Astrocyte (in vitro differentiated cells and primary cell): ENCODE measurements around the gene SOX13. TPM values are rescaled to one million over a fixed set of nuclear protein-coding genes. Genes with fewer than 3 reads are reported as not detected.

Experiments used
- DNase-seq: peaks from one replicate; pipeline ENCODE4 v3.0.0-alpha.2; 2010; ENCODE audit warnings: low read depth
- FAIRE-seq: peaks from 2 replicates; lab custom pipeline; 2011; peaks lifted over from hg19 to GRCh38; lab: Jason Lieb, UNC
- H2AFZ ChIP-seq: 2 replicates; pipeline ENCODE4 v1.6.0; 2012; ENCODE audit warnings: low read depth, low read length, inconsistent platforms
- H3K27ac ChIP-seq: 2 replicates; pipeline ENCODE4 v1.5.1; 2011; ENCODE audit warnings: low read depth, low read length, inconsistent platforms
- H3K27me3 ChIP-seq: 2 replicates; pipeline ENCODE4 v1.6.0; 2011; ENCODE audit warnings: low read length, inconsistent platforms; ENCODE audit not compliant: insufficient read depth
- H3K36me3 ChIP-seq: 2 replicates; pipeline ENCODE4 v1.5.1; 2011; ENCODE audit warnings: low read length, inconsistent platforms; ENCODE audit not compliant: insufficient read depth
- H3K4me1 ChIP-seq: 2 replicates; pipeline ENCODE4 v1.5.1; 2011; ENCODE audit warnings: low read length, inconsistent platforms; ENCODE audit not compliant: insufficient read depth
- H3K4me2 ChIP-seq: 2 replicates; pipeline ENCODE4 v1.6.0; 2012; ENCODE audit warnings: low read length, inconsistent platforms
- H3K4me3 ChIP-seq: 2 replicates; pipeline ENCODE4 v1.5.1; 2011; ENCODE audit warnings: low read depth, mild to moderate bottlenecking, low read length, inconsistent platforms; ENCODE audit not compliant: insufficient read depth
- H3K79me2 ChIP-seq: 2 replicates; pipeline ENCODE4 v1.6.0; 2012; ENCODE audit warnings: mild to moderate bottlenecking, low read length, inconsistent platforms; ENCODE audit not compliant: insufficient read depth
- H3K9ac ChIP-seq: 2 replicates; pipeline ENCODE4 v1.6.0; 2012; ENCODE audit warnings: mild to moderate bottlenecking, low read length, inconsistent platforms
- H3K9me3 ChIP-seq: 2 replicates; pipeline ENCODE4 v1.5.1; 2012; ENCODE audit warnings: low read depth, mild to moderate bottlenecking, low read length, inconsistent platforms; ENCODE audit not compliant: insufficient read depth
- H4K20me1 ChIP-seq: 2 replicates; pipeline ENCODE4 v1.6.0; 2012; ENCODE audit warnings: low read length, inconsistent platforms; ENCODE audit not compliant: insufficient read depth
- H3K27ac Mint-ChIP-seq: one replicate; pipeline ENCODE4 v1.8.0; 2021; ENCODE audit warnings: mild to moderate bottlenecking, mixed read lengths; ENCODE audit not compliant: unreplicated experiment
- H3K27me3 Mint-ChIP-seq: one replicate; pipeline ENCODE4 v1.8.0; 2021; ENCODE audit warnings: low read depth, mixed read lengths; ENCODE audit not compliant: unreplicated experiment
- H3K36me3 Mint-ChIP-seq: one replicate; pipeline ENCODE4 v1.8.0; 2021; ENCODE audit warnings: low read depth, mixed read lengths; ENCODE audit not compliant: unreplicated experiment
- H3K4me1 Mint-ChIP-seq: one replicate; pipeline ENCODE4 v1.8.0; 2021; ENCODE audit warnings: low read depth, mixed read lengths; ENCODE audit not compliant: unreplicated experiment
- H3K4me3 Mint-ChIP-seq: one replicate; pipeline ENCODE4 v1.8.0; 2021; ENCODE audit warnings: mild to moderate bottlenecking, moderate library complexity, mixed read lengths; ENCODE audit not compliant: unreplicated experiment
- H3K9me3 Mint-ChIP-seq: one replicate; pipeline ENCODE4 v1.8.0; 2021; ENCODE audit warnings: mild to moderate bottlenecking, mixed read lengths; ENCODE audit not compliant: unreplicated experiment
- EZH2 ChIP-seq: IDR thresholded peaks from 2 replicates; pipeline ENCODE4 v1.6.1; 2012; ENCODE audit warnings: mild to moderate bottlenecking, low read length, inconsistent platforms; ENCODE audit not compliant: insufficient read depth
- total RNA-seq: library from RNA; stranded (reverse); gene quantifications from 2 replicates; pipeline ENCODE4 v1.2.1, GENCODE V29; 2021
- TF ChIP-seq, protein P1 (sequence below): IDR thresholded peaks from 2 replicates; pipeline ENCODE4 v1.5.1; 2011; ENCODE audit warnings: low read depth, mild to moderate bottlenecking, inconsistent platforms, low read length, moderate library complexity; ENCODE audit not compliant: insufficient read depth

The SOX13 gene
- total RNA-seq, 1 donor from 2014 or later, result 12.4 TPM

DNA sequence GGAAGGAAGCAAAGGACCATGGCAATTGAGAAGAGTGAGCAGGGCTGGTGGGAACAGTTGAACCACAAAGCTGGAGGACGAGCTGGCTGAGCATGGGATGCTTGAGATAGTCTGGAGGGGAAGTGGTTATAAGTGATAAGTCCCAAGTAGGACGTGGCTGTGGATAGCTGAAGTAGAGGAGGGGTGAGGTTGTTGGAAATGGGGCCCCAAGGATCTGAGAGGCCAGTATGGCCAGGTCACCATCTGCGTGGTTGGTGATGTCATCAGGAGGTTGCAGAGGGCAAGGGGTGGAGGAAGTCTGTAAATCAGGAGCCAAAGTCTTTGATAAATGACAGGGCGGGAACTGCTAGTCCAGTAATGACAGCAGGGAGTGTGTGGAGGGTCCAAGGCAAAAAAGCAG is 104.2 kb downstream of the SOX13 start:
- no peak overlapping the region for H3K9ac ChIP-seq
- DNase-seq (no peak), FAIRE-seq (no peak)
- Mint-ChIP-seq H3K27ac (no peak overlapping the region), H3K4me3 (no peak overlapping the region), H3K4me1 (no peaks in the 10 kb centered on the region), H3K27me3 (peaks cover 21% of the 10 kb centered on the region), H3K36me3 (no peaks in the 10 kb centered on the region), H3K9me3 (no peaks in the 10 kb centered on the region)
- no peak overlapping the region for H2AFZ ChIP-seq
- no peaks in the 10 kb centered on the region for H3K9me3 ChIP-seq
- H3K79me2 ChIP-seq, result no peaks in the 10 kb centered on the region
- H4K20me1 ChIP-seq, result no peaks in the 10 kb centered on the region
- H3K4me1 ChIP-seq, result peaks cover 5% of the 10 kb centered on the region
- no peaks in the 10 kb centered on the region for H3K36me3 ChIP-seq
- H3K27ac ChIP-seq, result no peak overlapping the region
- no peak overlapping the region for H3K4me3 ChIP-seq
- no peak overlapping the region for H3K4me2 ChIP-seq
- no peaks in the 10 kb centered on the region for H3K27me3 ChIP-seq
- TF ChIP-seq, protein P1, sequence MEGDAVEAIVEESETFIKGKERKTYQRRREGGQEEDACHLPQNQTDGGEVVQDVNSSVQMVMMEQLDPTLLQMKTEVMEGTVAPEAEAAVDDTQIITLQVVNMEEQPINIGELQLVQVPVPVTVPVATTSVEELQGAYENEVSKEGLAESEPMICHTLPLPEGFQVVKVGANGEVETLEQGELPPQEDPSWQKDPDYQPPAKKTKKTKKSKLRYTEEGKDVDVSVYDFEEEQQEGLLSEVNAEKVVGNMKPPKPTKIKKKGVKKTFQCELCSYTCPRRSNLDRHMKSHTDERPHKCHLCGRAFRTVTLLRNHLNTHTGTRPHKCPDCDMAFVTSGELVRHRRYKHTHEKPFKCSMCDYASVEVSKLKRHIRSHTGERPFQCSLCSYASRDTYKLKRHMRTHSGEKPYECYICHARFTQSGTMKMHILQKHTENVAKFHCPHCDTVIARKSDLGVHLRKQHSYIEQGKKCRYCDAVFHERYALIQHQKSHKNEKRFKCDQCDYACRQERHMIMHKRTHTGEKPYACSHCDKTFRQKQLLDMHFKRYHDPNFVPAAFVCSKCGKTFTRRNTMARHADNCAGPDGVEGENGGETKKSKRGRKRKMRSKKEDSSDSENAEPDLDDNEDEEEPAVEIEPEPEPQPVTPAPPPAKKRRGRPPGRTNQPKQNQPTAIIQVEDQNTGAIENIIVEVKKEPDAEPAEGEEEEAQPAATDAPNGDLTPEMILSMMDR, result no peak
- TF ChIP-seq EZH2, result no peak

Other genes starting within 250 kb of the SOX13 start
- gene SNRPE, start 211.5 kb upstream of the SOX13 start, total RNA-seq, result 102 and 122 TPM in 2 replicates
- gene ETNK2, start 78.9 kb downstream of the SOX13 start, total RNA-seq, result 8.2 and 9.7 TPM in 2 replicates
- gene REN, start 93.2 kb downstream of the SOX13 start, total RNA-seq, result not detected in 2 replicates
- gene KISS1, start 123.4 kb downstream of the SOX13 start, total RNA-seq, result 2.2 and 2.7 TPM in 2 replicates
- gene GOLT1A, start 140.9 kb downstream of the SOX13 start, total RNA-seq, result 0.50 and 0.65 TPM in 2 replicates